ENCODE results near the gene VAMP5.
"Not testable (repeated sequence)": the region's sequence is repeated elsewhere in the genome, so short reads cannot be mapped to it uniquely, and the experiment has no call there.

Gene VAMP5

DNA sequence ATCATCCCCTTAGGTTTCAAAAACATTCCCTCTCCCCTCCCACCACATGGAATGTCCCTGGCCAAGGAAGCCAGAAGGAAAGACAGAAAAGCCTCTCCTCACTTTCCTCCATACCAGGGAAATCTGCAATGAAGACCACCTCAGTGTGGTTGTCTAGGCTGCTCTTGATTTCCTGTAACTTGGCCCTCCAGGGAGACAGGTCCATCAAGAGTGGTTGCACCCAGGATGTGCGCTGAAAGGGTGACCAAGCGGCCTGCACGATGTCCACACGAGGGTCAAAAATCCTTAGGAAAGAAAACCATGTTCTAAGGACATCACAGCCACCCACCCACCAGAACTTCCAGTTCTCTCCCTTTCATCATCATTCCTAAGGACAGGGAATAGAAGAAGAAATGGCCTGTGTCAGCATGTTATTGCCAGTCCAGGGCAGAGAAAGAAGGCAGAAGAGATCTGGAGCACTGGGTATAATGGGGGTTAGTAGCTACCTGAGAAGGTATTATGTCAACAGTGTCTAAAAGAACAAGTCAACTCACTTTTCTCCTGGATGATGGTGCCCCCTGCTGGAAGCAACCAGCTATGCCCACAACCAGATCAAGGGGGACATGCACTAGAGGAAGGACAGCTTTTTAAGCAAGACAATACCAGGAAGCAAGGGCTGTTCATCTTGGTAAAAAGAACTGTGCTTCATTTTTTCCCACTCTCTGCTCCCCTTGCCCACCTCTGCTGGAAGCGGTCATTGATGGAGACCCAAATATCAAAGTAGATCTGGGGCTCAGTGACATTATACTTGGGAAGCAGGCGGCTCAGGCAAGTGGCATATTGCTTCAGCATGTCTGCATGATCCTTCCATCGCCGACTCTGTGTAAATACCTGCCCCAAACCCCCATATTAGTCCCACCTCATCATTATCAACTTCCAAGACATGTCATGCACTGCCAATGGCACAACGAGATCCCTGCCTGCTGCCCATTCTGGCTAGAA is 32.2 kb upstream of the VAMP5 start:
- DNase-seq = peak; percentile 92

DNA sequence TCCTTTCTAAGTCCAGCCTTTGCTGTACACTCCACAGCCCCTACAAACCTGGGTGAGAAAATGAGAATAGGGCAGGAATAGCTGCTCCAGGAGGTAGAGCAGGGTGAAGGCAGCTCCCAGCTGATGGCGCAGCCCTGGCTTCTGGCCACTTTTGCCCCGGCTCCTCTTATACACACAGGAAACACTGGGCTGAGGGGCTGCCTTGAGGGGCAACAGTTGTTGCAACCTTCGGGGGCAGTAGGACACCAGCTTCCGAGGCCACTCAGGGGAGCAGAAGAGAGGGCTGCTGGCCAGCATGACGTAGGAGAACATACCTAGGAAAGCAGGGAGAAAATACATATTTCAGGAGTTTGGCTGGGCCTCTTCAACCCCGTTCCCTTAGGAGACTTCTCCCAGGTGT is 31.0 kb upstream of the VAMP5 start:
- DNase-seq = no peak

DNA sequence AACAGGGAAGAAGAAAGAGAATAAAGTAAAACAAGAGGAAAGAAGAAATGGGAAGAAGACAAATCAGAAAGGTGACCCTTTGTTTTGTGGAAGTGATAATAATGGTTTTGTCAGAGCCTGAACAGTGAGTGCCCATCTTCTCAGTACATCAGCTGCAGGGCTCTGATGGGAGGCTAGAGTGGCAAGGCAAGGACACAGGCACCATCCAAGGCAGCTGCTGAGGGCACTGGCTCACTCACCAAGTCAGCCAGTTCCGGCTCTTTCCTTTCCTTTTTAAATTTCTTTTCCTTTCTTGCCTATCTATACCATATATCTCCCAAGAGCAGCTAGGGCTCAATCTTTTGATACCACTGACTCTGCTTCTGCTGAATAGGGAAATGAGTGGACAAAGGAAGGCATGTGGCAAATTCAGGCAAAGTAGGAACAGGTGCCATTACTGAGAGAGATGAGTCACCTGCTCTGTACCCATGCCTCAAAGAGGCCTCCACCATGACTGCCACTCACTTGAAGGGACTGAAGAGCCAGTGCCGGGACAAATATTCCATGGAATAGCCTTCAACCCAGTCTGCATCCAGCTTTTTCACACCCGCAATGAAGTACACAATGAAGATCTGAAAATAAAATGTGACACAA is 29.1 kb upstream of the VAMP5 start:
- DNase-seq = peak; percentile 86

DNA sequence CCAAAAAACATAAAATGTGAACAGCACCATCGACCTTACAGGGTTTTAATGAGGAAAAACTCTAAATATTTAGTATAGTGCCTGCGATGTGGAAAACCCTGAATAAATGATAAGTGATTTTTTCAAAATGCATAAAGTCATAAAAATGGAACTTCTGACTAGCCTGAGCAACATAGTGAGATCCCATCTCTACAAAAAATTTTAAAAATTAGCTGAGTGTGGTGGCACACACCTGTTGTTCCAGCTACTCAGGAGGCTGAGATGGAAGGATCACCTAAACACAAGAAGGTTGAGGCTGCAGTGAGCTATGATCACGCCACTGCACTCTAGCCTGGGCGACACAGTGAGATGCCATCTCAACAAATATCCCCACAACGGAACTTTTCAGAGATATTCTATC is 27.1 kb upstream of the VAMP5 start:
- no peak for DNase-seq

DNA sequence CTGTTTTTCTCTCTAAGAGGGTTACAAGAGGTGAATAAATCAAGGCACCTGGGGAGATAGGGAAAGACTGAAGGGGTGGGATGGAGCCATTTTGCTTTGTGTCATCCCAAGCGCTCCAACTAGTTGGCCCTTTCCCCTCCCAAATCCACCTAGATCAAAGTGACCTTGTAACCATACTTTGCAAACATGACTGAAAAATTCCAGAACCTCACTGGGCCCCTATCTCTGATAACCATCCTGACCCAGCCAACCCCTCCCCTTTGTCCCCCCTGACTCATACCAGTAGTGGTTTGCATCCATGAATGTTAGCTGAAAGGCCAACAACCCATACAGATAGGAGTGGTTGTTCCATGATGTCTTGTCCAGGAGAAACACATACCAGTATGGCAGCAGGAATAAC is 26.1 kb upstream of the VAMP5 start:
- no peak for DNase-seq

DNA sequence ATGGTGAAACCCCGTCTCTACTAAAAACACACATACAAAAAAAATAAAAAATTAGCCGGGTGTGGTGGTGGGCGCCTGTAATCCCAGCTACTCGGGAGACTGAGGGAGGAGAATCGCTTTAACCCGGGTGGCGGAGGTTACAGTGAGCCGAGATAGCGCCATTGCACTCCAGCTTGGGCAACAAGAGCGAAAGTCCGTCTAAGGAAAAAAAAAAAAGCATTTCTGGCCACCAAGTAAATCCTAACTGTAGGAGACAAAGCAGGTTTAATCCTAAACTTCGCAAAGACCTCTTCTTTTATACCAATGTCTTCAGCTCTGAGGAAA is 23.9 kb upstream of the VAMP5 start:
- DNase-seq = not testable (repeated sequence)

DNA sequence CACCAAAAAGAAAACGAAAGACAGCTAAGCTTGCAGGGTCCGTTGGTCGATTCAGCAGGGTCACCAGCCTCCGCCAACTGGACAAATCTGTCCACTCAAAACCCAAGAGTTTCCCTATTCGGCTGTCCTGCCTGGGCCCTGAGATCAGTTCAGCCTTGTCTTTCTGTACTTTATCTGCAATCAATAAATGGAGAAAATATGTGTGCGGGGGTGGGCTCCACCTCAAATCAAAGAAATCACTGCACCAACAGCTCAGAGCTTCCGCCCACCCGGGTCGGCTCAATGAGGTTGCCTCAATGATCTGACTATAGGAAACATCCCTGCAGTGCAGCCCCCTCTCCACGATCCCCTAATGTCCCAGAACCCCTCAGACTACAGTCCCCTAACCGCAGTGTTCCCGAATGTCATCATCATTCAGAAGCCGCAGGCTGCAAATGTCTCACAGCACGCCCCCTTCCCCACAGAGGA is 23.4 kb upstream of the VAMP5 start:
- no peak for DNase-seq

DNA sequence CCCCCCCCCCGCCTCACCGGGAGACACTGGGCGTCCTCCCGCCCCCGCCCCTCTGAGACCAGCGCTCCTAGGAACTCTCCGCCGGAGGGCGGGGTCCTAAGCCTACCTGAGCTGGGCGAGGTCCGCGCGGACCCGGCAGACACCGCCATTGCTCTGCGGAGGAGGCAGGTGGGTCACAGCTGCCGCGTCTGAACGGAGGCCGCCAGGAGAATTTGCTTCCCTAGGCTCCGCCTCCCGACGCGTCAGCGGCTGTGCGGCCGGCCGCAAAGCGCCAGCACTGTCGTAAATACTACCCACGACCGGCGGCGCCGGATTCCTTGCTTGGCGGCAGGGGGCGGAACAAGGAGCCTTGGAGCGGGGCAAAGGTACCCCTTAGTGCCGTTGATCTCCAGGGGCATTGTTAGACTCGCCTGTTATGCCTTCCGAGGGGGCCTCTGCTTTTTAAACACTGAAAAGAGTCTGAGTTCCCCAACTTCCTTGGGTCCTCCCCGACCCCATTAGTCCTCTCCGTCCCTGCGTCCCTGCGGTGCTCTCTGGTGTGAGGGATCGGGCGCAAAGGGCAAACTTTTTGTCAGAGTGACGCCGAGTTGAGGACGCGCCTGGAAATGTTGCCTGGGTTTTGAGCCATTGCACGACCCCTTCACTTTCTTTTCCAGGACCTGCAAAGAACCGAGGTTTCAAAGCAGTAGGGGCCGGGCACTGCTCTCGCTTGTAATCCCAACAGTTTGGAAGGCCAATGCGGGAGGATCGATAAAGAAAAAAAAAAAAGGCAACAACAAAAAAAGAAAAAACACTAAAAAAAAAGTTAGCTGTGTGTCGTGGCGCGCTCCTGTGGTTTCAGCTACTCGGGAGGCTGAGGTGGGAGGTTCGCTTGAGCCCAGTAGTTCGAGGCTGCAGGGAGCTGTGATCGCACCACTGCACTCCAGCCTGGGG is 22.7 kb upstream of the VAMP5 start, which contains the start of gene GGCX:
GGCX (minus strand) TSS at position 214 of the 933 bp plus-strand sequence; CDS start at position 149, 65 bp downstream.
- peak; percentile 99 for DNase-seq

DNA sequence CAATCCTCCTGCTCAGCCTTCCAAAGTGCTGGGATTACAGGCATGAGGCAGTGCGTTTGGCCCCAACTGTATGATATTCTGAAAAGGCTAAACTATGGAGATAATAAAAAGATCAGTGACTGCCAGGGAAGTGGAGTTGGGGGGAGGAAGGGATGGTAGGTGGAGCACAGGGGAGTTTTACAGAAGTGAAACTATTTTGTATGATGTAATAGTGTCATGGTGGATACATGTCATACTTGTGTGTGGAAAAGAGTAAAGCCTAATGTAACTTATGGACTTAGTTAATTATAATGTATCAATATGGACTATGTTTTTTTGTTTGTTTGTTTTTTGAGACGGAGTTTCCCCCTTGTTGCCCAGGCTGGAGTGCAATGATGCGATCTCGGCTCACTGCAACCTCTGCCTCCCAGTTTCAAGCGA is 20.1 kb upstream of the VAMP5 start:
- DNase-seq = no peak

DNA sequence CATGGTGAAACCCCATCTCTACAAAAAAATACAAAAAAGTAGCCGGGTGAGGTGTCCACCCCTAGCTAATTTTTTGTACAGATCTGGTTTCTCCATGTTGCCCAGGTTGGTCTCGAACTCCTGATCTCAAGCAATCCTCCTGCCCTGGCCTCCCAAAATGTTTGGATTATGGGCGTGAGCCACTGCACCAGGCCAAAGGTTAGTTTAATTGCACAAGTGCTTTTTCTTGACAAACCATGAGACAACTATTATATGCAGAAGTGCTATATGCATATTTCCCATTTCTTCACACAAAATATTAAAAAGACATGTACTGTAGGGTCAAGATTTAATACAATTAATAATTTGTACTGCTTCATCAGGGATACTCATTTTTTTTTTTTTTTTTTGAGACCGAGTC is 18.0 kb upstream of the VAMP5 start:
- no peak for DNase-seq

DNA sequence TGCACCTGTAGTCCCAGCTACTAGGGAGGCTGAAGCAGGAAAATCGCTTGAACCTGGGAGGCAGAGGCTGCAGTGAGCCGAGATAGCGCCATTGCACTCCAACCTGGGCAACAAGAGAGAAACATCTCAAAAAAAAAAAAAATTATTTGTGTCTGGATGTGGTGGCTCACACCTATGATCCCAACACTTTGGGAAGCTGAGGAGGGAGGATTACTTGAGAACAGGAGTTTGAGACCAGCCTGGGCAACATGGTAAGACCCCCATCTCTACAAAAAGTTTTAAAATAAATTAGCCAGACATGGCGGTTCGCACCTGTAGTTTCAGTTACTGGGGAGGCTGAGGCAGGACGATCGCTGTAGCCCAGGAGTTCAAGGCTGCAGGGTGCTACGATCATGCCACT is 8.5 kb upstream of the VAMP5 start:
- DNase-seq = no peak

DNA sequence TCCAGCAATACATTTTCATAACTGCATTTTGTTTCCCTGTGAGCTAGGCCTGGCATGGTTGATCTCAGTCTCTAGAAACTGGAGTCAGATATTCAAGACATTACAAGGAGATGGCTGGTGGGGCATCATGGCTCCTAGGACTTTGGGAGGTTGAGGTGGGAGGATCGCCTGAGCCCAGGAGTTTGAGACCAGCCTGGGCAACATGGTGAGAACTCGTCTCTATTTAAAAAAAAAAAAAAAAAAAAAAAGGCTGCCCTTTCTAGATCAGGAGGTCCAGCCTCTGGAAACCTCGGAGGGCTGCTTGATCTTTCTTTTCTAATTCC is 7.2 kb upstream of the VAMP5 start:
- no peak for DNase-seq

DNA sequence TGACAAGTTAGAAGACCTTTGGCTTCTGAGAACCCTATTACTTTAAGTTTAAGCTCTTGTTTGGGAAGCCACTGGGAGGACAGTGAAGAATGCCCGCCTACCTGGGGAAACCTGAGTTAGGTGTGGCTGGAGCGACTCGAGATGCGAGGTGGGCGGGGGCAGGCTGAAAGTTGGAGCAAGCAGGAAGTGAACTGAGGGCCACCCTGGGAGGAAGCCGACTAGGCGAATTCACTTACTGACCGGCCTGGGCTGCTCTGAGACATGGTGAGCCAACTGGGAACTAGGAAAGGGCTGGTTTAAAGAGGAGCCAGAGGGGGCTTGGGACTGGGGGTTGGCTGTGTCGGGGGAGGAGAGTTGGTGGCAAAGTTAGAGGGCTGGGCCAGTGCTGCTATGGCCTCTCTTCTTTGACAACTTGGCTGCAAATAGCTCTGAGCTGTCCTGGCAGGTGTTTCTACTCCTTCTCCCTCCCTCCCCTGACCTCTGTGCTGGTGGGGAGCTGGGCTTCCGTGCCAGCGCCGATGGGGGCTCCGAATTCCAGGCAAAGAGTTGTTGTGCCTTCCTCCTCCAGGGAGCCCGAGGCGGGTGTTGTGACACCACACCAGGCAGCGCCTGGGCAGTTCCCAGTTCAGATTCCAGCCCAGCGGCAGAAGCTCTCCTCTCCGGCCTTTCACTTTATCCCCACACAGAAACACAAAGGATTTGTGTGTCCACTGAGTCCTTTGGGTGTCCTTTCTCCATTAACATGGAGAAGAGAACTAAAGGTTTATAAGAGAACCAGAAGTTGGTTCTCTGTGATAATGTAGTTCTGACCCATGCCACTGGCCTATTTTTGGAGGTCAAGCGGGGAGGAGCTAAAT is 6.6 kb upstream of the VAMP5 start, which contains the start of gene VAMP8:
VAMP8 (plus strand) TSS at position 201 of the 857 bp plus-strand sequence; CDS start at position 262, 61 bp downstream.
- peak; percentile 88 for DNase-seq

DNA sequence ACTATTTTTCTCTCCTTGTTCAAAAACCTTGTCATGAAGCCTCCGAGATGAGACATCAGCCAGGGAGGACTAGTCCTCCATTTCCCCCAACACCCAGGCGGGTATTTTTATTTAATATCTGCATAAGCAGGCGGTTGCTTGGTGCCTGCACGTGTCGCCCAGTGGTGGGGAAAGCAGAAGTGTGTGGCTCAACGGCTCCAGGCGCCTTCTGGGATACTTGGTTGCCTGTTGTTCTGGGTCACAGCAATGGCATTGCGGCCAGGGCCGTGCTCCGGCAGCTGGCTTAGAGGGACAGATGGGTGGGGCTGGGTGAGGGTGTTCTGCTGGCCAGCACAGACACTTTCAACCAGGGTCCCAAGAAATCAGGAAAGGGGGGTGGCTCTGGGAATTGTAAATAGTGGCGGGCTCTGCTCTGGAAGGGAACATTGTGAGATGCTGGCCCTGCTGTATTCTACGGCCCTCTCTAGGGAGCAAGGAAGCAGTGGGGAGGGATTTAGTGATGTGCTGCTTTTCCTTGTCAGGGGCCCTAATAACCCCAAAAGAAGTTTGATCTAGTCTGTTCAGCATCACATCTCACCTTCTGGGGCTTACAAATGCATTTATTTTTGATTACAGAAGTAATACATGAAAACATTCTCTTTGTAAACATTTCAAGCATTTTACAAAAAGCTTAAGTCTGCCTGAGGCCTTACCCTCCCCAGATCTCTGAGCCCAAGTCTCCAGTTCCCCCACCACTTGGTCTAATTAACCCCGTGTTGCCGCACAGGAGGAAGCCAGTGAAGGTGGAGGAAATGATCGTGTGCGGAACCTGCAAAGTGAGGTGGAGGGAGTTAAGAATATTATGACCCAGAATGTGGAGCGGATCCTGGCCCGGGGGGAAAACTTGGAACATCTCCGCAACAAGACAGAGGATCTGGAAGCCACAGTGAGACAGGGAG is 5.7 kb upstream of the VAMP5 start:
- peak; percentile 51 for DNase-seq

DNA sequence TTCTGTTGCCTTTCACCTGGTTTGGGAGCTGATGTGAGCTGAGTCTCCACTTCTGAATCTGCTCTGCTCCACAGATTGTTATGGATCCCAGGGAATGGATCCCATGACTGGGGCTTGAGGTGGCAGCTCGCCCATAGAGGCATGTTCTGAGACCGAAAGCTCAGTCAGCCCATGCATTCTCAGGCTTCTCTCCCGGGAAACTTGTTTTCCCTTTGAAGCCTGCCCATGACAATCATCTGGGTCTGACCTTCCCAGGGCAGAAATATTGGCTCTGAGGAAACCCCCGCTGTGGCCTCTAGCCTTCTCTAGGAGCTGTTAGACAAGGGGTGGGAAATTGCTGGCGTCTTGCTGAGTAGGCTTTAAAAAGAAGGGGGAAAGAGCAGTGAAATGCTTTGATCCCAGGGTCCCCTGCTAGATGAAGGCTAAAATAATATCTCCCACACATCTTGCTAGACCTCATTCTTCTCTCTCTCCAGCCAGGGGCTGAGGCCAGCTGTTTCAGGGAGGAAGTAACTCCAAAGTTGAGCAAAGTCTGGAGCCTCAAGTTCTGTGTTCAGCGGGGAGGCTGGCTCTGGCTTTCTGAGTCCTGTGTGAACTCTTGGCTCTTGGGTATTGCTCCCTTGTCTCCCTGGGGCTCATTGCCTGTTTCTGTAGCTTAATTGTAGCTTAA is 4.8 kb upstream of the VAMP5 start:
- DNase-seq = no peak

DNA sequence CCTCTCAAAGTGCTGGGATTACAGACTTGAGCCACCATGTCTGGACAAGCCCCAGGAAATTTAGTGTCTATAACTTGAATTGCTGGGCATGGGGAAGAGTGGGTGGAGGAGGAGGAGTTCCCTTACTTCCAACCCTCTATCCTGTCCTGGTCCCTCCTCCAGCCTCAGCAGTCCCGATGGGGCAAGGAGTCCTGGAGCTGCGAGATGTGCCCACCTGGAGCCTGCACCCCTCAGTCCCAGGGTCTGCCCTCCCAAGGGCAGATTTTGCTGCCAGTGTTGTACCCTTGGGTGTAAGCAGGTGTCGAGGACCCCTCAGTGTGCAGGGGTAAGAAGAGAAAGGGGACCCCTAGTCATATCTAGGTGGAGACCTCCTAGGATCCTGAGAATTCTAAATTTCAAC is 4.0 kb upstream of the VAMP5 start:
- DNase-seq = no peak

DNA sequence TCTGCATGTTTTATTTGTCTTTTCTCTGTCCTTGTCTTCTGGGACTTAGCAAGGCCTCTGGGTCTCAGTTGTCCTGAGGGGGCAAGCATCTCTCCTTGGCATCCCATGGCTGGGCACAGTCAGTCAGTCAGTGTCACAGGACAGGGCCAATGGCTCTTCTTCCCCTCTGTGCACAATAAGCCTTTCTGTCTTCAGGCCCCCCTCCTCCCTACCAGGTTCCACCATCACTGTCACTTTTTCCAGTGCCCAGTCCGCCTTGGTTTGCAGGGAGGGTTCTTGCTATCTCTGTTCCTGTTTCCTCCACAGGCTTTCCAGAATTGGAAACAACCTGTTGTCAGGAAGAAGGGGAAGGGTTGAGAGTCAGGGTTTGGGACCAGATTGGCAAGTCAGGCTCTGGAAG is 1.7 kb upstream of the VAMP5 start:
- no peak for DNase-seq

DNA sequence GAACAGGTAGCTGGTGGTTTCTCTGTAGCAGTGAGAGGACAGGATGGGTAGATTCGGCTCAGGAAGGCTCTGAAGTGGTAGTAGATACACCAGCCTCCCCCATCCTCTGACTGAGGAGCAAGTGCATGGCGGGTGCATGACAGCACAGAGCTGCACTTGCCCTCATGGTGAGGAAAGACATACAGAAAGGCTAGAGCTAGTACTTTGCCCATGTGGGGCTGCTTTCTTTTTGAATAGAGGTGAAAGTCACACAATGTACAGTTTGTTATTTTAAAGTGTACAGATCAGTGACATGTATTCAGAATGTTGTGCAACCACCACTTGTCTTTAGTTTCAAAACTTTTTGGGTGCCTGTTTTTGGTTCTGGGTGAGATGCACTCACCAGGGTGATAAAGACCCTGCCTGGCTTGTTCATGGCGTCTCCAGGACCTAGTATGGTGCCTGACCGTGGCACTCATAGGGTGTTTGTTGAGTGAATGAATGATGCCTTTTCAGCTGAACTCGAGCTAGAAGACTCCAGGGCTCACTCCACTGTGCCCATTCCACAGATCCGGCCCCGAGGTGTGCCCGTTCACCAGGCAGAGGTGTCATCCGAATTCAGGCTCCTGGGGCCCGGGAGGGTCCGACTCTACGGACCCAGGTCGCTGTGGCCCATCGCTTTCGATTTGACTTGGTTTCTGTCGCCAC is 421 bp upstream of the VAMP5 start:
- no peak for DNase-seq

Data from DMS53 (cell line).